ENCODE results near the gene GON4L. TPM values are rescaled to one million over a fixed set of nuclear protein-coding genes. Genes with fewer than 3 reads are reported as not detected.
"Not testable (repeated sequence)": the region's sequence is repeated elsewhere in the genome, so short reads cannot be mapped to it uniquely, and the experiment has no call there.

The GON4L gene
- total RNA-seq, 1 experiment from 2014 or later: 53.4 TPM

DNA sequence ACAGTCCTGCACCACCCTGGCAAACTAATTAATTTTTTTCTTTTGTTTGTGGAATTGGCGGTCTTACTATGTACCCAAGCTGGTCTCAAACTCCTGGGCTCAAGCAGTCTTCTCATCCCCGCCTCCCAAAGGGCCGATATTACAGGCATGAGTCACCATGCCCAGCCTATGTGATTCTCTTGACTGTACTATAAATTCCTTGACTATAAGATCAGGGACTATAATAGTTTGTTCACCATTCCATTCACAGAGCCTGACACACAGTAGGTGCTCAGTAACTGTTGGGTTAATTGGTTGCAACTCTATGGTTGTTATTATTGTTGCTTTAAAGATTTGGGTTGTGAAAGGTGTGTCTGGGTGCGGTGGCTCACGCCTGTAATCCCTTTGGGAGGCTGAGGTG is 150.9 kb downstream of the GON4L start:
- no peak overlapping the region for H4K5ac ChIP-seq (ENCODE audit: insufficient read length, low read depth, low read length)
- Mint-ChIP-seq H3K4me1 (no peaks in the 10 kb centered on the region), H3K4me3 (no peak overlapping the region), H3K27me3 (ENCODE audit: low read depth) (no peaks in the 10 kb centered on the region), H3K9me3 (peaks cover 5 to 6% of the 10 kb centered on the region in 2 experiments; a peak in 3 of 5 replicates), H3K36me3 (ENCODE audit: insufficient read depth in 1 of 3, low read depth in 3 of 3) (peaks cover 13 to 26% (median 21%) of the 10 kb centered on the region in 3 experiments; a peak in 6 of 7 replicates), H3K27ac (no peak overlapping the region)
- H3K18ac ChIP-seq (ENCODE audit: insufficient read length, low read depth, low read length): no peak overlapping the region
- TF ChIP-seq, protein P1, sequence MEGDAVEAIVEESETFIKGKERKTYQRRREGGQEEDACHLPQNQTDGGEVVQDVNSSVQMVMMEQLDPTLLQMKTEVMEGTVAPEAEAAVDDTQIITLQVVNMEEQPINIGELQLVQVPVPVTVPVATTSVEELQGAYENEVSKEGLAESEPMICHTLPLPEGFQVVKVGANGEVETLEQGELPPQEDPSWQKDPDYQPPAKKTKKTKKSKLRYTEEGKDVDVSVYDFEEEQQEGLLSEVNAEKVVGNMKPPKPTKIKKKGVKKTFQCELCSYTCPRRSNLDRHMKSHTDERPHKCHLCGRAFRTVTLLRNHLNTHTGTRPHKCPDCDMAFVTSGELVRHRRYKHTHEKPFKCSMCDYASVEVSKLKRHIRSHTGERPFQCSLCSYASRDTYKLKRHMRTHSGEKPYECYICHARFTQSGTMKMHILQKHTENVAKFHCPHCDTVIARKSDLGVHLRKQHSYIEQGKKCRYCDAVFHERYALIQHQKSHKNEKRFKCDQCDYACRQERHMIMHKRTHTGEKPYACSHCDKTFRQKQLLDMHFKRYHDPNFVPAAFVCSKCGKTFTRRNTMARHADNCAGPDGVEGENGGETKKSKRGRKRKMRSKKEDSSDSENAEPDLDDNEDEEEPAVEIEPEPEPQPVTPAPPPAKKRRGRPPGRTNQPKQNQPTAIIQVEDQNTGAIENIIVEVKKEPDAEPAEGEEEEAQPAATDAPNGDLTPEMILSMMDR (conservative IDR thresholded peaks at IDR 0.05): no peak
- H3K56ac ChIP-seq (ENCODE audit: insufficient read length, low read depth, low read length): no peak overlapping the region
- no CpG with 5 or more reads among the region's 5 CpGs for WGBS (ENCODE audit: extremely low coverage, insufficient read length, low lambda C conversion rate)
- no peak overlapping the region for H3K27ac ChIP-seq (ENCODE audit: insufficient read length, low read depth, low read length)
- H4K8ac ChIP-seq (replicated peaks; ENCODE audit: insufficient read length, low read depth, low read length): no peak overlapping the region
- no peak overlapping the region for H3K4me2 ChIP-seq (ENCODE audit: insufficient read depth, insufficient read length, low read length)
- H2BK20ac ChIP-seq (ENCODE audit: low read depth, low read length, poor library complexity, severe bottlenecking): no peak overlapping the region
- H3K23ac ChIP-seq (ENCODE audit: insufficient read length, low read depth, low read length): no peak overlapping the region
- no peaks in the 10 kb centered on the region for H3K23me2 ChIP-seq (ENCODE audit: insufficient read length, low read depth, low read length, poor library complexity, severe bottlenecking)
- H3K4ac ChIP-seq (ENCODE audit: low read depth, low read length): no peak overlapping the region
- peaks cover 10% of the 10 kb centered on the region for H3K79me1 ChIP-seq (ENCODE audit: insufficient read depth, low read depth, low read length, poor library complexity, severe bottlenecking)
- DNase-seq: no peak
- no peak overlapping the region for H2AFZ ChIP-seq (ENCODE audit: low read length)
- no peaks in the 10 kb centered on the region for H4K20me1 ChIP-seq (ENCODE audit: control insufficient read depth, insufficient read depth, insufficient read length)
- no peak overlapping the region for H2BK5ac ChIP-seq (ENCODE audit: insufficient read length, low read length)
- no peak overlapping the region for H3T11ph ChIP-seq (ENCODE audit: low read length)
- no peak overlapping the region for H3K9ac ChIP-seq (ENCODE audit: extremely low read depth, insufficient read length, low read length)
- no peak overlapping the region for H2BK120ac ChIP-seq (ENCODE audit: low read depth, low read length, poor library complexity, severe bottlenecking)
- no peaks in the 10 kb centered on the region for H3K9me3 ChIP-seq (ENCODE audit: control insufficient read depth, low read depth, low read length)
- H3K79me2 ChIP-seq (ENCODE audit: insufficient read depth, low read length): peaks cover 10% of the 10 kb centered on the region; the same call in 1 of the 2 replicates
- no peak overlapping the region for H4K91ac ChIP-seq (ENCODE audit: insufficient read length, low read depth, low read length)
- H2AK5ac ChIP-seq (ENCODE audit: insufficient read length, low read length): no peak overlapping the region
- H3K14ac ChIP-seq (ENCODE audit: insufficient read depth, low read length): no peak overlapping the region
- H3K4me1 ChIP-seq (ENCODE audit: insufficient read depth, low read length): no peaks in the 10 kb centered on the region
- no peak overlapping the region for H2BK12ac ChIP-seq (ENCODE audit: insufficient read length, low read depth, low read length)
- H2BK15ac ChIP-seq (ENCODE audit: low read depth, low read length): no peak overlapping the region
- H3K27me3 ChIP-seq (ENCODE audit: insufficient read depth, low read length): no peaks in the 10 kb centered on the region

DNA sequence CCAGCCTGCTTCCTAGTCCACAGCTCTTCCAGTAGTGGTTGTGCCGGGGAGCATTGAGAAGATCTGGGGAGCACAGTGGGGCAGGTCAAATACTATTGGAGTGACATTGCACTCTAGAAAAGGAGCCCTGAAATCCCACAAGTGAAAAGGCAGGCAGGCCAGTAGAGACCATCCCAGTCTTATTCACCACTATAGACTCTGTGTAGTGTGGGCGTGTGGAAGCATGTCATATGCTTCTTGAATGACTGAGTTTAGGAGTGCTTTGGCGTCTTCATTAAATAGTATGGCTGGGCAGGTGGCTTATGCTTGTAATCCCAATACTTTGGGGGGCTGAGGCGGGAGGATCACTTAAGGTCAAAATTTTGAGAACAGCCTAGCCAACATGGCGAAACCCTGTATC is 152.6 kb downstream of the GON4L start:
- not testable (repeated sequence) for H2BK120ac ChIP-seq (ENCODE audit: low read depth, low read length, poor library complexity, severe bottlenecking); H3K4me1 ChIP-seq (ENCODE audit: insufficient read depth, low read length); H3K27ac ChIP-seq (ENCODE audit: insufficient read length, low read depth, low read length); H3K4ac ChIP-seq (ENCODE audit: low read depth, low read length); H4K20me1 ChIP-seq (ENCODE audit: control insufficient read depth, insufficient read depth, insufficient read length); H3K23ac ChIP-seq (ENCODE audit: insufficient read length, low read depth, low read length); H3K14ac ChIP-seq (ENCODE audit: insufficient read depth, low read length); H2BK20ac ChIP-seq (ENCODE audit: low read depth, low read length, poor library complexity, severe bottlenecking); H3K56ac ChIP-seq (ENCODE audit: insufficient read length, low read depth, low read length); H3K27me3 ChIP-seq (ENCODE audit: insufficient read depth, low read length); H2BK15ac ChIP-seq (ENCODE audit: low read depth, low read length); H3K18ac ChIP-seq (ENCODE audit: insufficient read length, low read depth, low read length); H3K79me1 ChIP-seq (ENCODE audit: insufficient read depth, low read depth, low read length, poor library complexity, severe bottlenecking); H3K4me2 ChIP-seq (ENCODE audit: insufficient read depth, insufficient read length, low read length); H2BK5ac ChIP-seq (ENCODE audit: insufficient read length, low read length); H2AK5ac ChIP-seq (ENCODE audit: insufficient read length, low read length); H3K27me3 Mint-ChIP-seq (ENCODE audit: low read depth); H3K4me3 Mint-ChIP-seq; H2AFZ ChIP-seq (ENCODE audit: low read length); H2BK12ac ChIP-seq (ENCODE audit: insufficient read length, low read depth, low read length); H3T11ph ChIP-seq (ENCODE audit: low read length); H3K9me3 ChIP-seq (ENCODE audit: control insufficient read depth, low read depth, low read length); H4K5ac ChIP-seq (ENCODE audit: insufficient read length, low read depth, low read length); H3K27ac Mint-ChIP-seq; H4K8ac ChIP-seq (replicated peaks; ENCODE audit: insufficient read length, low read depth, low read length); H4K91ac ChIP-seq (ENCODE audit: insufficient read length, low read depth, low read length); H3K9ac ChIP-seq (ENCODE audit: extremely low read depth, insufficient read length, low read length); H3K23me2 ChIP-seq (ENCODE audit: insufficient read length, low read depth, low read length, poor library complexity, severe bottlenecking); H3K4me1 Mint-ChIP-seq; DNase-seq
- no CpG with 5 or more reads among the region's 5 CpGs for WGBS (ENCODE audit: extremely low coverage, insufficient read length, low lambda C conversion rate)
- H3K9me3 Mint-ChIP-seq: peaks cover 13% of the 10 kb centered on the region in 2 experiments
- peaks cover 10% of the 10 kb centered on the region; the same call in 1 of the 2 replicates for H3K79me2 ChIP-seq (ENCODE audit: insufficient read depth, low read length)
- peaks cover 18 to 26% (median 25%) of the 10 kb centered on the region in 3 experiments for H3K36me3 Mint-ChIP-seq (ENCODE audit: insufficient read depth in 1 of 3, low read depth in 3 of 3)
